Mucosa of stomach (tissue), 1 donor: ENCODE measurements around the gene RNF13.

Source experiments
- H3K27me3 ChIP-seq: one replicate; pipeline ENCODE4 v1.7.0; 2013; ENCODE audit warnings: mild to moderate bottlenecking, low read length; ENCODE audit not compliant: control insufficient read depth, insufficient read depth
- H3K36me3 ChIP-seq: one replicate; pipeline ENCODE4 v1.7.0; 2013; ENCODE audit warnings: low read length; ENCODE audit not compliant: control insufficient read depth, insufficient read depth
- H3K4me1 ChIP-seq: one replicate; pipeline ENCODE4 v1.7.0; 2013; ENCODE audit warnings: mild to moderate bottlenecking, low read length; ENCODE audit not compliant: control insufficient read depth, insufficient read depth
- H3K4me3 ChIP-seq: one replicate; pipeline ENCODE4 v1.7.0; 2013; ENCODE audit warnings: low read length
- H3K9ac ChIP-seq: one replicate; pipeline ENCODE4 v1.7.0; 2013; ENCODE audit warnings: mild to moderate bottlenecking, low read length, moderate library complexity
- H3K9me3 ChIP-seq: one replicate; pipeline ENCODE4 v1.7.0; 2013; ENCODE audit warnings: mild to moderate bottlenecking, low read length, moderate library complexity; ENCODE audit not compliant: control insufficient read depth
- donor health status: Pancreatic carcinoma.

The RNF13 gene

GRCh38 chr3:149781211-149781610 is 31.8 kb upstream of the RNF13 start:
- H3K36me3 ChIP-seq, result no peaks in the 10 kb centered on the region
- H3K27me3 ChIP-seq, result no peaks in the 10 kb centered on the region
- H3K4me3 ChIP-seq, result no peak overlapping the region
- peaks cover 7% of the 10 kb centered on the region for H3K4me1 ChIP-seq
- H3K9ac ChIP-seq, result no peak overlapping the region
- no peaks in the 10 kb centered on the region for H3K9me3 ChIP-seq

DNA sequence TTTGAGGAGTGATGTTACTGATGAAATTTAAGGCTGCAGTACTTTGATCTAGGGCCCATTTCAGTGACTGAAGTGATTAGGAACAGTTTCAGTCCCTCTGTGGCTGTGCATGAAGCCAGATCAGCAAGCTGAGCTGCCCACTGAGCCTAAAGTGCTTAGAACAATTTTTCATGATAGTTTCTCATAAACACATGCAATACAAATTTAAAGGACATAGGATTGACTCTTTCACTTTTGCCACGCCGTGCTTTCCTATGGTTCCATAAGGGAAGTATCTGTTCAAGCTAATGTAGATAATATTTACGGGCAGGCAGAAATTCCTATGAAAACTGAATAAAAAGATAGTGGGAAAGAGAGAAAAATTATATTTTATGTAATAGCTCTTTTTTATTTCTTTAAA is 31.3 kb upstream of the RNF13 start:
- Histone ChIP-seq H3K9ac (no peak overlapping the region), H3K27me3 (no peaks in the 10 kb centered on the region), H3K4me3 (no peak overlapping the region), H3K9me3 (no peaks in the 10 kb centered on the region), H3K36me3 (no peaks in the 10 kb centered on the region), H3K4me1 (peaks cover 7% of the 10 kb centered on the region)

DNA sequence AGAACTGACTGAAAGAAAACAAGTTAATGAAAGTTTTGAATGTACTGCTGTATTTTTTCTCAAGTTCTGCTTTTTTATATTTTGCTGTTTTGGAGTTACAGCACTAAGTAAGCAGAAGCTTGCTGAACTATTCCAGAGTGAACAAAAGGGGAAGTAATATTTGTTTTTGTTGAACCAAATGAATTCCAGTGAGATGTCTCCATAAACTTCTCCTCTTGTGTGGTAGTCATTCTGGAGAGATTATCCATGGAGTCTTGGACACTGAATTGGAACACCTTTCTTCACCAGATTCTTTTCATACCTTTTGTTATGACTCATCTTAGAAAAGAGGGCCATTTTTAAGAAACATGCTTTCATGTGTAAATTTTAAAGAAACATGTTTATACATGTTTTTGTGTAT is 29.4 kb upstream of the RNF13 start:
- Histone ChIP-seq H3K4me3 (no peak overlapping the region), H3K9me3 (no peaks in the 10 kb centered on the region), H3K9ac (no peak overlapping the region), H3K27me3 (no peaks in the 10 kb centered on the region), H3K4me1 (no peaks in the 10 kb centered on the region), H3K36me3 (no peaks in the 10 kb centered on the region)

DNA sequence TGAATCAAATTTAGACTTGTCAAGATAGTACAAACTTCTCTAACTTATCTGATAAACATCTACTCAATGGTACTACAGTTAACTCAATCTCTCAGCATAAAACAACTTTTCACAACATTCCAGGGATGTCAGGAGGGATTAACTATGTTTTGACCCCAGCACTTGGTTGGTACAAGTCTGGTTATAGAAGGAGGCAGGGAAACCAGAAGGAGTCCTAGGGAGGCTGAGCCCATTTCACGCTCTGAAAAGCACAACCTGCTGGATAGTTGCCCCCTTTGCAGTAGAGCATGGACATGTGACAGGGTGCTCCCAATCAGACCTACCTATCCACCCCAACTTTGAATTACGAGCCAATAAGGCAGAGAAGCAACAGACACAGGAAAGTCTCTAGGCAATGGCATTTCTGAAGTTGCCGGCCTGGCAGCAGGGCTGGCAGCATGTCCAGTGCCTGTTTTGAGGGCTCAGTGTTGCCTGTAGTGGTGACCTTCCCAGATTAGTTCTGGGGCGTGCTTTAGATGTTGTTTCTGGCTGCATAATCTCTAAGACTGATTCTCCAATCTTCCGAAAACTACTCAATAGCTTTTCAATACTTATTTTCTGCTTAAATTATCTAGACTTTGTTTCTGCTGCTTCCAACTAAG is 28.8 kb upstream of the RNF13 start:
- no peak overlapping the region for H3K4me3 ChIP-seq
- no peaks in the 10 kb centered on the region for H3K36me3 ChIP-seq
- H3K27me3 ChIP-seq, result no peaks in the 10 kb centered on the region
- H3K9ac ChIP-seq, result no peak overlapping the region
- no peaks in the 10 kb centered on the region for H3K9me3 ChIP-seq
- H3K4me1 ChIP-seq, result no peaks in the 10 kb centered on the region

GRCh38 chr3:149790268-149790667 is 22.7 kb upstream of the RNF13 start:
- Histone ChIP-seq H3K27me3 (no peaks in the 10 kb centered on the region), H3K36me3 (no peaks in the 10 kb centered on the region), H3K9ac (no peak overlapping the region), H3K4me1 (no peaks in the 10 kb centered on the region), H3K9me3 (no peaks in the 10 kb centered on the region), H3K4me3 (no peak overlapping the region)

- Histone ChIP-seq H3K36me3 (no peaks in the 10 kb centered on the region), H3K9ac (no peak overlapping the region), H3K9me3 (no peaks in the 10 kb centered on the region), H3K4me3 (no peak overlapping the region), H3K27me3 (no peaks in the 10 kb centered on the region), H3K4me1 (no peaks in the 10 kb centered on the region)
These were observed 22.3 kb upstream of the RNF13 start for GRCh38 chr3:149790698-149791097.

DNA sequence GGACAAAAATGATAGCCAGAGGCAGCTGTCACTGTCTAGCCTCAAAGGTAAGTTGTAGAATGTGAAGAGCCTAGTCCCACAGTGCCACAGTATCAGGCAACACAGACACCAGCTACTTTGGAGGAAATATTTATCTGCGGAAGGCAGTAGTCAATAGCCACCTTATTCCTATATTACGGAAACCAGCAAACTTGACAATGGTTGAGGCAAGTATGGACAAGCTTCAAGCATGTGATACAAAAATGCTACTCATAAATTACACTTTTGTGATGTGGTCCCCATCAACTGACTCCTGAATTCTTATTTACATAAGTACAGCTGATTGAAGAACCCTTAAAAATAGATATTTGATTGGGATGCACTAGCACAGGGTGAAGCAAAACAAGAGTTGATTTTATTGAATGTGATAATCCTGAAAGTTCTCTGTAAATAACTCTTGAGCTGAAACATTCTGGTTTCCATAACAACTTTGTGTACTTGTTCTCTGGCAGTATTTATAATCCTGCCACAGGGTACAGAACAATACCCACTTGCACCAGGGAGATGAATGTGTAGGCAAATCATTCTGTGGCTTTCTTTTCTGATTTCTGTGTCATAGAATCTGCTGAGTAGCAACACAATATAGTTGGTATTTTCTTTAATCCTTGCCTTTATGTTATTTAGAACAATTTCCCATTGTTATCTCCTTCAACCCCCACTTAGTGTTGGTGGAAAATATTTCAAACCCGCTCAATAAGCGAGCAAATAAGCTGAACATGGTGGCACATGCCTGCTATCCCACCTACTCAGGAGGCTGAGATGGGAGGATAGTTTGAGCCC is 20.4 kb upstream of the RNF13 start, which contains the start of gene ANKUB1:
Gene ANKUB1 (minus strand): TSS at position 103 of the 819 bp plus-strand sequence. CDS start 188 bp downstream, outside the sequence.
- Histone ChIP-seq H3K36me3 (no peaks in the 10 kb centered on the region), H3K4me3 (no peak within 1 kb of the TSS), H3K9ac (no peak within 1 kb of the TSS), H3K4me1 (no peaks in the 10 kb centered on the region), H3K9me3 (no peaks in the 10 kb centered on the region), H3K27me3 (no peaks in the 10 kb centered on the region)

DNA sequence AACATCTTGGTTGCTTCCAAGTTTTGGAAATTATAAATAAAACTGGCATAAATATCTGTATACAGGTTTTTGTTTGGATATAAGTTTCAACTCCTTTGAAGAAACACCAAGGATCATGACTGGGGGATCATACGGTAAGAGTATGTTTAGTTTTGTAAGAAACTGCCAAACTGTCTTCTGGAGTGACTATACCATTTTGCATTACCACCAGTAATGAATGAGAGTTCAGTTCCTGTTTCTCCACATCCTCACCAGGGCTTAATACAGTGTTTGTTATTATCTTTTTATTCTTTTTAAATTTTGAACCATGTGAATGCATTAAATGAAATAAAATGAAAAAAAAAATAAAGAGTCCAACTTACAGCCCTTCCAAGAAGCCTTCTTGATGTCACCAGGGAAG is 17.0 kb upstream of the RNF13 start:
- Histone ChIP-seq H3K9me3 (no peaks in the 10 kb centered on the region), H3K9ac (no peak overlapping the region), H3K27me3 (no peaks in the 10 kb centered on the region), H3K4me3 (no peak overlapping the region), H3K36me3 (no peaks in the 10 kb centered on the region), H3K4me1 (no peaks in the 10 kb centered on the region)

DNA sequence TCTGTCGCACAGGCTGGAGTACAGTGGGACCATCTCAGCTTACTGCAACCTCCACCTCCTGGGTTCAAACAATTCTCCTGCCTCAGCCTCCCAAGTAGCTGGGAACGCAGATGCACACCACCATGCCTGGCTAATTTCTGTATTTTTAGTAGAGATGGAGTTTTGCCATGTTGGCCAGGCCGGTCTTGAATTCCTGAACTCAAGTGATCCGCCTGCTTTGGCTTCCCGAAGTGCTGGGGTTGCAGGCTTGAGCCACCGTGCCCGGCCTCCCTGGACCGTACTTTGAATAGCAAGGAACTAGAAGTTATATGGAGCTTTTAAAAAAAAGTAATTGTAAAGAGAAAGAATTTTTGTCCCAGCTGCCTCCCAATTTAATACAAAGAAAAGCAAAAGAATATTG is 12.3 kb upstream of the RNF13 start:
- Histone ChIP-seq H3K4me1 (no peaks in the 10 kb centered on the region), H3K4me3 (no peak overlapping the region), H3K36me3 (no peaks in the 10 kb centered on the region), H3K9me3 (no peaks in the 10 kb centered on the region), H3K9ac (no peak overlapping the region), H3K27me3 (no peaks in the 10 kb centered on the region)

GRCh38 chr3:149801195-149801594 is 11.8 kb upstream of the RNF13 start:
- H3K9ac ChIP-seq, result no peak overlapping the region
- H3K9me3 ChIP-seq, result no peaks in the 10 kb centered on the region
- H3K27me3 ChIP-seq, result no peaks in the 10 kb centered on the region
- H3K4me3 ChIP-seq, result no peak overlapping the region
- H3K4me1 ChIP-seq, result no peaks in the 10 kb centered on the region
- no peaks in the 10 kb centered on the region for H3K36me3 ChIP-seq

DNA sequence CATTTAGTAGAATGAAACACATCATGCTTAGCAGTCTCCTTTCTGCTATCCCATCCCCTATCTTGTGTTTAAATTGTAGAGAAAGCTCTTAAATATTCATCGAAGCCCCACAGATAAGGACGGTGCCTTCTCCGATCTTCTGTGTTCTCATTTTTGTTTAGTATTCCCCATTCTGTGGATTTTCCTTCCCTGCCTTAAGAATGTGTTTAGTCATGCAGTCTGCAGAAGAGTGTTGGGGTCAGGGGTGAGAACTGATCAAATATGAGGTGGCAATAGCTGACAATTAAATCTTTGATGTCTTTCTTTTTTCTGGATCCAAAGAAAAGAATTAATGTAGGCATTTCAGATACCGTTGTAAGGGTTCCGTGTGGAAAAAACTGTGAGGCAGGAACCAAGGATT is 11.4 kb upstream of the RNF13 start:
- Histone ChIP-seq H3K9ac (no peak overlapping the region), H3K36me3 (no peaks in the 10 kb centered on the region), H3K4me1 (no peaks in the 10 kb centered on the region), H3K4me3 (no peak overlapping the region), H3K9me3 (no peaks in the 10 kb centered on the region), H3K27me3 (no peaks in the 10 kb centered on the region)

DNA sequence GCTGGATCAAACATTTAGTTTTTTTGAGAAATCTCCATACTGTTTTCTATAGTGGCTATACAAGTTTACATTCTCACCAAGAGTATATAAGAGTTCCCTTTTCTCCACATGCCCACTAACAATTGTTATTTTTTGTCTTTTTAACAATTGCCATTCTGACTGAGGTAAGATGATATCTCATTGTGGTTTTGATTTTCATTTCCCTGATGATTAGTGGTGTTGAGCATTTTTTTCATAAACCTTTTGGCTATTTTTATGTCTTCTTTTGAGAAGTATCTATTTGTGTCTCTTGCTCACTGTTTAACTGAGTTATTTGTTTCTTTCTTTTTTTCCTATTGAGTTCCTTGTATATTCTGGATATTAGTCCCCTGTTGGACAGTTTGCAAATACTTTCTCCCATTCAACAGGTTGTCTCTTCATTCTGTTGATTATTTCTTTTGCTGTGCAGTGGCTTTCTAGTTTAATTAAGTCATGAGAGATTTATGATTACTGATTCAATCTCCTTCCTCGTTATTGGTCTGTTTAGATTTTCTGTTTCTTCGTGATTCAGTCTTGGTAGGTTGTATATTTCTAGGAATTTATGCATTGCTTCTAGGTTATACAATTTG is 6.7 kb upstream of the RNF13 start:
- Histone ChIP-seq H3K9me3 (no peaks in the 10 kb centered on the region), H3K27me3 (no peaks in the 10 kb centered on the region), H3K36me3 (no peaks in the 10 kb centered on the region), H3K4me1 (no peaks in the 10 kb centered on the region), H3K9ac (no peak overlapping the region), H3K4me3 (no peak overlapping the region)
